GM21381 (cell line): ENCODE results near the gene COL1A1.

ENCODE experiments used
- ATAC-seq: cut with Tn5 transposase; IDR thresholded peaks from one replicate; pipeline ENCODE4 v1.9.1; 2021; ENCODE audit warnings: mild to moderate bottlenecking, moderate library complexity; ENCODE audit not compliant: unreplicated experiment

The COL1A1 gene

GRCh38 chr17:50201276-50201854, at the start of gene COL1A1:
Gene COL1A1, minus strand, starts transcription at chr17:50201631. Its CDS starts 118 bp downstream, at chr17:50201513.
- ATAC-seq: no peak

GRCh38 chr17:50248255-50248654, 46.8 kb upstream of the COL1A1 start:
- no peak for ATAC-seq

GRCh38 chr17:50244771-50245170, 43.3 kb upstream of the COL1A1 start:
- ATAC-seq: no peak

GRCh38 chr17:50241431-50241830, 40.0 kb upstream of the COL1A1 start:
- no peak for ATAC-seq

- no peak for ATAC-seq
Observed at GRCh38 chr17:50240851-50241250, 39.4 kb upstream of the COL1A1 start.

GRCh38 chr17:50239937-50240336, 38.5 kb upstream of the COL1A1 start:
- no peak for ATAC-seq

- no peak for ATAC-seq
Observed at GRCh38 chr17:50238601-50239280, 37.3 kb upstream of the COL1A1 start.

- no peak for ATAC-seq
Observed at GRCh38 chr17:50237901-50238300, 36.5 kb upstream of the COL1A1 start.

GRCh38 chr17:50234581-50234980, 33.1 kb upstream of the COL1A1 start:
- no peak for ATAC-seq

GRCh38 chr17:50225701-50226240, 24.3 kb upstream of the COL1A1 start:
- no peak for ATAC-seq

- no peak for ATAC-seq
Observed at GRCh38 chr17:50222922-50223321, 21.5 kb upstream of the COL1A1 start.

- no peak for ATAC-seq
Observed at GRCh38 chr17:50221864-50222545, 20.6 kb upstream of the COL1A1 start.

GRCh38 chr17:50221266-50221863, 19.9 kb upstream of the COL1A1 start:
- ATAC-seq: no peak

- ATAC-seq: no peak
Observed at GRCh38 chr17:50220811-50221210, 19.4 kb upstream of the COL1A1 start.

GRCh38 chr17:50219939-50220465, 18.6 kb upstream of the COL1A1 start:
- no peak for ATAC-seq

- ATAC-seq: no peak
Observed at GRCh38 chr17:50219342-50219741, 17.9 kb upstream of the COL1A1 start.

GRCh38 chr17:50218771-50219315, 17.4 kb upstream of the COL1A1 start:
- ATAC-seq: no peak

GRCh38 chr17:50218071-50218759, 16.8 kb upstream of the COL1A1 start:
- ATAC-seq: no peak

GRCh38 chr17:50217591-50217990, 16.2 kb upstream of the COL1A1 start:
- ATAC-seq: no peak

- ATAC-seq: no peak
Observed at GRCh38 chr17:50214976-50215760, 13.7 kb upstream of the COL1A1 start.
